Spleen (tissue), 7 donors: ENCODE data around the gene DOK7.

Source experiments
- CTCF ChIP-seq, 11 experiments: fragments of 200-600 bp in 7 of 11; fragments of 450-650 bp in 4 of 11; sonication (generic) in 4 of 11; IDR thresholded peaks in 8 of 11; conservative IDR thresholded peaks in 3 of 11; 1 replicate in 7 of 11; 2 replicates in 4 of 11; pipeline versions ENCODE4 v1.4.0 to v1.8.0; 2016 to 2021; ENCODE audit warnings: antibody characterized with exemption in 11 of 11, inconsistent platforms in 4 of 11, mild to moderate bottlenecking in 1 of 11
- POLR2A ChIP-seq, 3 donors: fragments of 450-650 bp; IDR thresholded peaks; one replicate each; pipeline ENCODE4 v1.5.1; 2017; ENCODE audit warnings: antibody characterized with exemption in 3 of 3, mild to moderate bottlenecking in 1 of 3
- POLR2AphosphoS5 ChIP-seq, 3 donors: sonication (generic); formaldehyde crosslinking; IDR thresholded peaks; one replicate each; pipeline ENCODE4 v1.5.1; 2017; ENCODE audit warnings: antibody characterized with exemption in 3 of 3
- donor health status: DM: no; HTN: no; CAD: no; lungs with moderate emphysema.
- donor health status: DM: no; HTN: no; CAD: no.
- donor health status: DM: no; HTN: no; CAD: no.

- TF ChIP-seq CTCF (IDR thresholded peaks at IDR 0.05 in 8 of 11, conservative IDR thresholded peaks at IDR 0.05 in 3 of 11): no peak
- no peak for TF ChIP-seq POLR2AphosphoS5 (IDR thresholded peaks at IDR 0.05)
- TF ChIP-seq POLR2A (IDR thresholded peaks at IDR 0.05): no peak
Measured at GRCh38 chr4:3494462-3494871, 31.4 kb downstream of the DOK7 start.
